Spleen (tissue), 11 donors: ENCODE data around the gene EED. TPM values are rescaled to one million over a fixed set of nuclear protein-coding genes. Genes with fewer than 3 reads are reported as not detected.
"Not testable (repeated sequence)": the region's sequence is repeated elsewhere in the genome, so short reads cannot be mapped to it uniquely, and the experiment has no call there.

Experiments
- DNase-seq: peaks from one replicate; pipeline ENCODE4 v3.0.0-alpha.2; 2020
- H3K27ac ChIP-seq, 8 donors: fragments of 200-600 bp; sonication (generic) in 7 of 8; 1 replicate in 4 of 8; 2 replicates in 4 of 8; pipeline versions ENCODE4 v1.5.0 to v1.8.0; 2016 to 2021; ENCODE audit warnings: inconsistent platforms in 4 of 8, mild to moderate bottlenecking in 4 of 8, moderate library complexity in 1 of 8
- H3K27me3 ChIP-seq, 7 donors: fragments of 200-600 bp; sonication (generic) in 6 of 7; replicated peaks in 1 of 7; 1 replicate in 4 of 7; 2 replicates in 3 of 7; pipeline versions ENCODE4 v1.5.0 to v1.8.0; 2016 to 2021; ENCODE audit warnings: inconsistent platforms in 3 of 7, mild to moderate bottlenecking in 1 of 7
- H3K36me3 ChIP-seq, 6 donors: fragments of 200-600 bp; sonication (generic) in 5 of 6; 1 replicate in 4 of 6; 2 replicates in 2 of 6; pipeline versions ENCODE4 v1.5.0 to v1.8.0; 2016 to 2021; ENCODE audit warnings: inconsistent platforms in 2 of 6
- H3K4me1 ChIP-seq, 6 donors: fragments of 200-600 bp; sonication (generic) in 5 of 6; 1 replicate in 3 of 6; 2 replicates in 3 of 6; pipeline versions ENCODE4 v1.5.0 to v1.8.0; 2016 to 2021; ENCODE audit warnings: inconsistent platforms in 3 of 6
- H3K4me3 ChIP-seq, 8 donors: fragments of 200-600 bp; sonication (generic) in 7 of 8; 1 replicate in 4 of 8; 2 replicates in 4 of 8; pipeline versions ENCODE4 v1.5.0 to v1.8.0; 2016 to 2021; ENCODE audit warnings: inconsistent platforms in 4 of 8, mild to moderate bottlenecking in 4 of 8, moderate library complexity in 2 of 8
- H3K9me3 ChIP-seq, 8 donors: fragments of 200-600 bp; sonication (generic) in 7 of 8; 1 replicate in 4 of 8; 2 replicates in 4 of 8; pipeline versions ENCODE4 v1.5.0 to v1.8.0; 2016 to 2021; ENCODE audit warnings: inconsistent platforms in 4 of 8
- CTCF ChIP-seq, 11 experiments: fragments of 200-600 bp in 7 of 11; fragments of 450-650 bp in 4 of 11; sonication (generic) in 4 of 11; IDR thresholded peaks in 8 of 11; conservative IDR thresholded peaks in 3 of 11; 1 replicate in 7 of 11; 2 replicates in 4 of 11; pipeline versions ENCODE4 v1.4.0 to v1.8.0; 2016 to 2021; ENCODE audit warnings: antibody characterized with exemption in 11 of 11, inconsistent platforms in 4 of 11, mild to moderate bottlenecking in 1 of 11
- POLR2A ChIP-seq, 3 donors: fragments of 450-650 bp; IDR thresholded peaks; one replicate each; pipeline ENCODE4 v1.5.1; 2017; ENCODE audit warnings: antibody characterized with exemption in 3 of 3, mild to moderate bottlenecking in 1 of 3
- POLR2AphosphoS5 ChIP-seq, 3 donors: sonication (generic); formaldehyde crosslinking; IDR thresholded peaks; one replicate each; pipeline ENCODE4 v1.5.1; 2017; ENCODE audit warnings: antibody characterized with exemption in 3 of 3
- WGBS, 5 donors: extraction: QIAGEN DNeasy Blood & Tissue Kit in 3 of 5; methylation state at CpG; one replicate each; pipeline versions ENCODE4 v1.1.5 to v1.1.7; 2013 to 2018; 5-methylcytosine and 5-hydroxymethylcytosine counted together
- intact Hi-C: fragments of 100-400 bp; cut with DNase I; formaldehyde crosslinking; loops from one replicate; pipeline ENCODE4 v1.15.0; 2023; ENCODE audit warnings: low total_unique reads
- polyA plus RNA-seq, 3 donors: library from polyadenylated mRNA; stranded (reverse); fragments of 200-250 nt; gene quantifications; one replicate each; pipeline ENCODE4 v1.2.1, GENCODE V29; 2013
- total RNA-seq, 7 donors: library from RNA; depleted of rRNA in 3 of 7; stranded (reverse); fragments of >200 nt in 3 of 7; fragmentation: NEBNext Ultra II Directional in 4 of 7; extraction: Animal tissue kit (Norgen Biotek cat#: 25700) in 4 of 7; gene quantifications; one replicate each; pipeline versions ENCODE4 v1.1.0 to v1.2.1, GENCODE V29; 2016 to 2021
- donor health status: healthy with polysubstance abuse.
- donor health status: DM: no; HTN: no; CAD: no; lungs with moderate emphysema.
- donor health status: DM: no; HTN: no; CAD: no.
- donor health status: Bipolar disorder and iron deficiency.
- donor health status: healthy.
- donor health status: DM: no; HTN: no; CAD: no.
- donor health status: DM: yes; HTN: yes; CAD: no.

EED gene
- total and polyA plus RNA-seq, 10 donors: 24.3 to 48.1 (median 31.1) TPM

DNA sequence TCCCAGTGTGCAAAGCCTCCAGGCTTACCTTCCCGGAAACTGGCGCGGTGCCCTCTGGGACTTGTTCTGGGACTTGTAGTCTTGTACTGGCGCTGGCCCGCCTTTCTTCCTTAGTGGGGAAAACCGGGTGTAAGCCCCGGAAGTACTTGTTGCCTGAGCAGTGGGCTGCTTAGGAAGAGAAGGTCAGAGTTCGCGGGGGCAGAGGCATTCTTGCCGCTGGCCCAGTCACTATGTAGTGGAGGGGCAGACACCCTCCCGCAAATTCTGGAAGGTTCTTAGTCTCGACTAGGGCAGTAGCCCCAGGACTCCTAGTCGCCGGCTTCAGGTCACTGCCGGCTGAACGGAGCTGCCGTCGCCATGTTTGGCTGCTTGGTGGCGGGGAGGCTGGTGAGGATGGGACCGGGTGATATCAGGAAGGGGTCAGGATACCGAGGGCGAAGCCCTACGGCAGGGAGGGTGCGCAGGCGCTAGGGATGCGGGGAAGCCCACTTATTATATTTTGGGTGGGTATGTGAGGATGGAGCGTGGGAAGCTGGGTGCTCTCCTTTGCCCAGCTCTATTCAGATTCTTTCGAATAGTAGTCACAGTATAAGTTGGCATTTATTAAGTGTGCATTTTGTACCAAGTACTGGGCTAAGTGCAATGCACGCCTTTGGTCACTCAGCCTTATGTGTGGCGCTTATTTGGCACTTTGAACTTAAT is 57.7 kb downstream of the EED start, which contains the start of gene HIKESHI:
TSS of gene HIKESHI (plus strand) at position 149 of the 702 bp plus-strand sequence. CDS start at position 358, 209 bp downstream.
- no peaks in the 10 kb centered on the region for H3K27me3 ChIP-seq
- WGBS, 5 donors: 0 to 1% (median 0%) methylated on average over 28 to 30 of the region's 30 CpGs
- peaks cover 2 to 34% (median 22%) of the 10 kb centered on the region in 6 donors for H3K4me1 ChIP-seq
- DNase-seq: peak; percentile 99
- H3K4me3 ChIP-seq: peak within 1 kb of the TSS; percentile 68 to 98 (median 82)
- intact Hi-C loops: no loop called here
- H3K9me3 ChIP-seq: no peaks in the 10 kb centered on the region
- H3K36me3 ChIP-seq: peaks cover 0 to 9% (median 0%) of the 10 kb centered on the region in 6 donors
- peak within 1 kb of the TSS; percentile 81 to 93 (median 89) for H3K27ac ChIP-seq
- TF ChIP-seq CTCF (IDR thresholded peaks at IDR 0.05 in 8 of 11, conservative IDR thresholded peaks at IDR 0.05 in 3 of 11) (no peak), POLR2AphosphoS5 (IDR thresholded peaks at IDR 0.05) (peak; percentile 86 to 93 (median 87)), POLR2A (IDR thresholded peaks at IDR 0.05) (peak in 1 of 3 donors; percentile 25)

DNA sequence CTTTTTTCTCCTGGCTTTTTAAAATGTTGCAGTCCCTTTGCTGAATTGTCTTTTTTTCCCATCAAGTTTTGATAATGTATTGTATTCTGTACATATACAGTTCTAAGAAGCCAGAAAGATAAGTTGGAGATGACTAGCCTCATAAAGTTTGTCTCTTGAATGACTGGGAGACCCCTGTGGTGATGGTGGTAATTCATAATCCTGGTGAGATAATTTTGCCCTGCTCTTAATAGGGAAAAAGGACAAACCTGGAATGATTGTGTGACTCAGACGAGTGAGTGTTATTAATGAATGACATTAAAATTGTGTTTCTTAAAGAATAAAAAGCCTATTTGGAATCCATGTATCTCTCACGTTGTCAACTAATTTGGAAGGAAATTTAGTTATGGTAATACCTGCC is 58.7 kb downstream of the EED start:
- TF ChIP-seq POLR2AphosphoS5 (IDR thresholded peaks at IDR 0.05): no peak
- TF ChIP-seq POLR2A (IDR thresholded peaks at IDR 0.05): no peak
- TF ChIP-seq CTCF (IDR thresholded peaks at IDR 0.05 in 8 of 11, conservative IDR thresholded peaks at IDR 0.05 in 3 of 11): no peak
- Histone ChIP-seq H3K4me3 (peak overlapping the region in 7 of 8 donors; percentile 68 to 98 (median 75)), H3K4me1 (peaks cover 2 to 34% (median 22%) of the 10 kb centered on the region in 6 donors), H3K36me3 (peaks cover 0 to 9% (median 0%) of the 10 kb centered on the region in 6 donors), H3K9me3 (no peaks in the 10 kb centered on the region), H3K27ac (peak overlapping the region in 3 of 8 donors; percentile 88 to 90 (median 90)), H3K27me3 (no peaks in the 10 kb centered on the region)
- intact Hi-C loops: no loop called here
- 74 to 85% (median 75%) methylated on average over 2 of the region's 2 CpGs for WGBS, 5 donors
- no peak for DNase-seq

- H3K9me3 ChIP-seq, H3K27ac ChIP-seq, DNase-seq, intact Hi-C loops, H3K4me3 ChIP-seq, H3K27me3 ChIP-seq: not testable (repeated sequence)
- Histone ChIP-seq H3K36me3 (peaks cover 0 to 40% (median 4%) of the 10 kb centered on the region in 6 donors), H3K4me1 (peaks cover 2 to 14% (median 4%) of the 10 kb centered on the region in 6 donors)
- 88 to 100% (median 93%) methylated on average over 1 to 4 of the region's 4 CpGs for WGBS, 5 donors
Measured at GRCh38 chr11:86308710-86309109, 64.2 kb downstream of the EED start.

DNA sequence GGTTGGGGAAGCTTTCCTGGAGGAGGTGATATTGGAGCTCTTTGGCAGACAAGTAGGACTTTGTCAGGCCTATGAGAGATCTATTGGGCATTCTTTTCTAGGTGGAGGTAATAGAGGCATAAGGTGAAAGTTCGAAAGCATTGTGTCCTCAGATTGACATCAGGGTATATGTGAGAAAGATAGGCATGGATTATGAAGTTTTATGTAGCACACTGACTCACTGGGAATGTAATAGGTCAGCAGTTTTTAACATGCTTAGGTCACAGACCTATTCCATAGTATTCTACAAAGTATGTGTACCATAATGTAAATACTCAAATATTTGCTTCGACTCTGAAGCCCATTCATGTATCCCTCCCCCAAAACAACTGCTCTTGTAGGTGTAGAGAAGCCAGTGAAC is 69.2 kb downstream of the EED start:
- no peak overlapping the region for H3K4me3 ChIP-seq
- no peak for DNase-seq
- no peaks in the 10 kb centered on the region for H3K4me1 ChIP-seq
- no peaks in the 10 kb centered on the region for H3K9me3 ChIP-seq
- no peak for TF ChIP-seq CTCF (IDR thresholded peaks at IDR 0.05 in 8 of 11, conservative IDR thresholded peaks at IDR 0.05 in 3 of 11)
- TF ChIP-seq POLR2A (IDR thresholded peaks at IDR 0.05): no peak
- TF ChIP-seq POLR2AphosphoS5 (IDR thresholded peaks at IDR 0.05): no peak
- no peak overlapping the region for H3K27ac ChIP-seq
- WGBS, 5 donors: 97 to 100% (median 98%) methylated on average over 2 of the region's 2 CpGs
- intact Hi-C loops: no loop called here
- H3K27me3 ChIP-seq: no peaks in the 10 kb centered on the region
- peaks cover 0 to 63% (median 11%) of the 10 kb centered on the region in 6 donors for H3K36me3 ChIP-seq
